ENCODE results near the gene RTCB.
"Not testable (repeated sequence)": the region's sequence is repeated elsewhere in the genome, so short reads cannot be mapped to it uniquely, and the experiment has no call there.

The RTCB gene

DNA sequence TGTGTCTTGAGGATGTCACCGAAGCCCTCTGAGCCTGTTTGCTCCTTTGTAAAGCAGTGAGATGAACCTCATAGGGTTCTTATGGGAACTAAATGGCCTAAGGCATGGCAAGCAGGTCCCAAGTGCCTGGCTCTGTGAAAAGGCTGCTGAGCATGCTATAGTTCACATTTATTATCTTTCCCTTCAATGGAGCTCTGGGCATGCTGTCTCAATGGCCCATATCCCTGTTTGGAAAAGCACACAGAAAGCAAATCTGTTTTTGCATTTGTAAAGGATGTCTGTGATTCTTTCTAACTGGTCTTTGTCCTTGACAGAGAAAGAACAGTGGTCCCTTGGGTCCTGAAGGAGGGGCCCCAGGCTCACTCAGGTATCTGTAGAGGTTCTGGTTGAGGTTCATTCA lies 26.4 kb downstream of the RTCB start:
- no peak for DNase-seq

DNA sequence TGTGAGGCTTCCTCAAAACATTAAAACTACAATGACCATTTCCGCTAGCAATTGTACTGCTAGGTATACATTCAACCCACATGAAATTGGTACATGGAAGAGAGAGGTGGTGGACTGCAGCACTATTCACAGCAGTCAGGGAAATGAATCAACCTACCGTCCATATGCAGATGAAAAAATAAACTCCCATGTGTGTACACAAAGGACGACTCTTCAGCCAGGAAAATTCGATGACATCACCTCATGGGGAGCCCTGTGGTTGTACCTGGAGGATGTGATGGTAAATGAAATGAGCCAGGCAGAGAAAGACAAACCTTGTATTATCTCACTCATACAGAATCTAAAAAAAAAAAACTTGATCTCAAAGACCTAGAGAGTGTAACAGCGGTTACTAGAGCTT lies 31.1 kb downstream of the RTCB start:
- DNase-seq = no peak

GRCh38 chr22:32378707-32379272 lies 33.3 kb downstream of the RTCB start:
- DNase-seq = no peak

- DNase-seq = no peak
Measured at GRCh38 chr22:32376681-32377080, 35.4 kb downstream of the RTCB start.

DNA sequence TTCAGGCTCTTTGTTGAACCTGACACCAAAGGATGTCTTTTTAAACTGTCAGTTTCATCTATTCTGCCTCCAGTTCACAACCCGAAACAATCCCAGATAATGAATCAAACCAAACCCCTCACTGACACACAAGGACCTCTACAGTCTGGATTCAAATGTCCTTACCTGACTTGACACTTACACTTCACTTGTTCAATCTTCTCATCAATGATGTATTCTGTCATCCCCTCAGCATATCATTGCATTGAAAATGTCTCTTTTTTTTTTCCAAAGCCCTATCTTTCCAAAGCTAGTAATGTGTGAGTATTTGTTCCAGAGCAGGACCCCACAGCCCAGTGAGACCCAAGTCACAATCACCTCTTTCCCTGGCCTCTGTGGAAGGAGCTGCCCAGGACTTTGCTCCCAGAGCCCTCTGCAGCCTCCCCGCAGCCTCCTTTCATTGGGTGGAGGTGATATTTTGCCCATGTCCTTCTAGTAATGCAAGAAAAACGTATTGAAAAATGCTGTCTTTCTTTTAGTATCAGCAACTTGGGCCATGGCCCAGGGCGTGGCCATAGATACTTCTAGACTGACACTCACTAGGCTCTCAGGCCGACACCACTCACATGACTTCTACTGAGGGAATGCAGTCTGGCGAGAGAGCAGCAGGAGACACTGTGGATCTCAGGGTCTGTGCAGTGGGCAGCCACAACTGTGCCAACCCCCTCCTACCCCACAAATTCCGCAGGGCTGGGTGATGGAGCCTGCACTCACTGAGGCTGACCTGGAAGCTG lies 36.2 kb downstream of the RTCB start:
- DNase-seq = no peak

- no peak for DNase-seq
Measured at GRCh38 chr22:32364210-32364609, 47.8 kb downstream of the RTCB start.

DNA sequence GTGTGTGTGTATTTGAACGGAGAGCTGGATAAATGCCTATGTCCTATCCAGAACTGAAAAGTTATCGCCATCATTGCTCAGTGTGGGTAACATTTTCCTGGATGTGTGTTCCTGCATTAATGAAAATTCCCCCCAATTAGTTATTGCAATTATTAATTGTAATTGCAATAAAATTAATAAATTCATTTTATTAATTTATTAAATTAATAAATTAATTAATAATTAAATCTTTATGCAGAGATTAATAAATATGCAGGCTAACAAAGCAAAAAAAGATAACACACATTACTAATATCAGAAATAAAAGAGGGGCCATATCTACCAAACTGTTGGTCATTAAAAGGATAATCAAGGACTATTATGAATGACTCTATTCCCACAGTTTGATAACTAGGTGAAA lies 50.8 kb downstream of the RTCB start:
- no peak for DNase-seq

- not testable (repeated sequence) for DNase-seq
Measured at GRCh38 chr22:32360096-32360495, 52.0 kb downstream of the RTCB start.

- DNase-seq = not testable (repeated sequence)
Measured at GRCh38 chr22:32357567-32357966, 54.5 kb downstream of the RTCB start, which contains the start of gene RFPL3. Gene RFPL3, plus strand, starts transcription at chr22:32357867. Its CDS starts 205 bp downstream, at chr22:32358072.

DNA sequence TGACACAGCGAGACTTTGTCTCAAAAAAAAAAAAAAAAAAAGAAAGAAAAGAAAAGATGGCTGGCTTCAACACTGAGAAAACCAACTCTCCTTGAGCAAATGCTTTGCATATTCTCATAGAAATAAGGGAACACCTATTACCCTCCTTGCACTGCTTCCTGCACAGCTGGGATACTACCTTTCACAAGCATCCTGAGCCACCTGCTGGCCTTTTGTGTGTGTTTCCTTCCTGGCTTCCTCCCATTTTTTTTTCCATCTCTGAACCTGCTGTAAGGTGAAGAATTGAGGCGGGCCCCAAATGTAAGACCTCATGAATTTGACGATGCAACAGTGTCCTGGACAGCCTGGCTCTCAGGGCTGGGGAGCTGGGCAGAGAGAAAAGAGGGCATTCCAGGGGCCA lies 56.3 kb downstream of the RTCB start:
- DNase-seq = no peak

- DNase-seq = no peak
Measured at GRCh38 chr22:32354360-32355351, 57.4 kb downstream of the RTCB start.

DNA sequence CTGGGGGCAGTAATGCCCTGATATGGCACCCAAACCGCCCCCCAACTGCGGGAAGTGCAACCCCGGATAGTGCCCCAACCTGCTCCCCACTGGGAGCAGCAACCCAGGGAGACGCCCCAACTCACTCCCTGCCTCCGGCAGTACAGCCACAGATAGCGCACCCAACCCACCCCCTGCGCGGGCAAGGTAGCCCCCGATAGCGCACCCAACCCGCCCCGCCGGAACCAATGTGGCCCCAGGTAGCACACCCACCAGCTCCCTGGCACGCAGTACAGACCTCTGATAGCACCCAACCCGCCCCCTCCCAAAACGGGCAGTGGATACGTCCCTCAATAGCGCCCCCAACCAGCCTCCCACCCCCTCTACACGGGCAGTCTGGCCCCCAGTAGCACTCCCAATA lies 58.2 kb downstream of the RTCB start:
- no peak for DNase-seq

GRCh38 chr22:32353292-32353691 lies 58.8 kb downstream of the RTCB start:
- no peak for DNase-seq

DNA sequence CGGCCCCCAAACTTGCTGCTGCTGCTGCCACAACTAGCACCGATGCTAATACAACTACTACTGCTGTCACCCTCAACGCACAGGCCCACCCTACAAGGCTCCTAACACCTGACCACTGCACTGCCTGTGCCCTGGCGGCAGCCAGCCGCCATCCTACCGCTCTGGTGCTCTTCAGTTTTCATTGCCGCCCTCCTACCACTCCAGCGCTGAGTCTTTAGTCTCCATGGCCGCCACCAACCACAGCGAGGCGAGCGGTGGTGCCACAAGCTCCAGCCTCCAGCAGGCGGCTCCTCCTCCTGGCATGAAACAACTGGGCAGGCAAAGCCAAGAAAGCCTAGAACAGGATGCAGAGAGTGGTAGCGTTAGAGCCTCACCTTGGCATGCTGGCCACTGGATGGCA lies 59.4 kb downstream of the RTCB start:
- no peak for DNase-seq

DNA sequence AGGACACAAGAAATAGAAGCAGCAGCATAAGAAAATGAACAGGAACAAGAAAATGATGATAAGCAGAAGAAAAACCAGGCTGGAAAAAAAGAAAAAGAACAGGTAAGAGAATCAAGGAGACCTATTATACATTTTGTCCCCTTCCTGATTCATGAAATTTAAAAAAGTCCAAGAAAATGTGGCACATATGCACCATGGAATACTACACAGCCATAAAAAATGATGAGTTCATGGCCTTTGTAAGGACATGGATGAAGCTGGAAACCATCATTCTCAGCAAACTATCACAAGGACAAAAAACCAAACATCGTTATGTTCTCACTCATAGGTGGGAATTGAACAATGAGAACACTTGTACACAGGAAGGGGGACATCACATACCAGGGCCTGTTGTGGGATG lies 60.2 kb downstream of the RTCB start:
- DNase-seq = not testable (repeated sequence)

DNA sequence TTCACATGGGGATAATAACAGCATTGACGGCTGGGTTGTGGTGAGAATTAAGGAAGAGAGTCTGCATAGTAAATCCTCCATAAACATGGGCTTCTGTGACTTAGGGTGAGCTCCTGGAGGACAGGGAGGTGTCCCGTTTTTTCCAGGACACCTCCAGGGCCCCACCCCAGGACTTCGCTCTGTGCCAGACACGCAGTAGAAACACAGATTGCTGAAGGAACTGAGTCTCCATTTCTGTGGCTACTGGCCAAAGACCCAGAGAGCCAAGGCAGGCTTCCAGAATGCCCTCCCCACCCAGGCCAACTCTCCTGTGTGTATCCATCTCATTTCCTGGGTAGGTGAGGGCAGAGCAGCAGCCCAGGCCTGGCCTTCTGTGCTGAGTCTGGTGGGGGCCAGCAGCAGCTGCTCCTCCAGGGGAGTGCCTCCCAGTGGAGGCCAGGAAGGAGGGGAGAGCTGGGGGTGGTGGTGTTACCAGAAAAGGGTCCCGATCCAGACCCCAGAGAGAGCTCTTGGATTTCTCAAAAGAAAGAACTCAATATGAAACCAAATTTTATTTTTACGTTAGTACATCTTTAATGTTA lies 63.9 kb downstream of the RTCB start:
- DNase-seq = no peak

GRCh38 chr22:32343941-32344340 lies 68.1 kb downstream of the RTCB start:
- no peak for DNase-seq

- no peak for DNase-seq
Measured at GRCh38 chr22:32342977-32343376, 69.1 kb downstream of the RTCB start.

DNA sequence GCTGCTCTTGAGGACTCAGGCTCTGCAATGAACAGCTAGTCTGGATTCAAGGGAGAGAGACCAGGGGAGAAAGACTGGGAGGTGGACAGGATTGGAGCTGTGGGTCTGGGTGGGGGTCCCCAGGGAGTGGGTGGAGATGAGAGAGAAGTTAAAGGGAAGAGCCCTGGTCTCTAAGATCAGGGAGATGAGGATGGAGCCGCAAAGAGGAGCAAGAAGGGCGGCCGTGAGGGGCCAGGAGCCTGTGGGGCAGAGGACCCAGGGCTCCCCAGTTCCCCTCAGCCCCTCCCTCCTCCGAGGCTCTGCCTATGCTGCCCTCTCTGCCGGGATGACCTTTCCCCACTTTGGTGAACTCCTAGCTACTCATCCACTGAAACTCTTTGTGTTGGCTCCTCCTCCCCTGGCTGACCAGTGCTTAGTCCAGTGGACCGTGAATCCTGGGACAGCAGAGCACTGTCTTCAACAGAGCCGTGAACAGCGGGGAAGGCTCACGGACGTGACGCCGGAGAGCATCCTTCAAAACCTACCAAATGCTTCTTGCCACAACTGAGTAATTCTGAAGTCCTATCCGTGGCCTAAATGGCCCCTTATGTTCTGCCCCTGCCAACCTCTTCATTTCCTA lies 70.8 kb downstream of the RTCB start:
- DNase-seq = no peak

DNA sequence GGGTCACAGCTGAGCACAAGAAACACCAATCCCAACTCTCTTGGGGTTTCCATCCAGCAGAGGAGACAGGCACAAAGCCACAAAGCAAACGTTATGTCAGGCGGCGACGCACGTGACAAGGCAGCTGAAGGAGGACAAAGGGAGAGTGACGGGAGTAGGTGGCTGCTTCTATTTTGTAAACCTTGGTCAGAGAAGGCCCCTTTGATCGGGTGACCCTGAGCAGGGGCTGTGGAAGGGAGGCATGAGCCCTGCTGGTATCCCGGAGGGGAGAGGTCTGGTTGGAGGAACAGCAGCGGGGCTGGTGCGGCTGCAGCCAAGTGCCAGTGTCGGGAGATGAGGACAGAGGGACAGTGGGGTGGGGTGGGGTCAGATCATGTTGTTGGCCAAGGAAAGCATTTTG lies 71.6 kb downstream of the RTCB start:
- no peak for DNase-seq

DNA sequence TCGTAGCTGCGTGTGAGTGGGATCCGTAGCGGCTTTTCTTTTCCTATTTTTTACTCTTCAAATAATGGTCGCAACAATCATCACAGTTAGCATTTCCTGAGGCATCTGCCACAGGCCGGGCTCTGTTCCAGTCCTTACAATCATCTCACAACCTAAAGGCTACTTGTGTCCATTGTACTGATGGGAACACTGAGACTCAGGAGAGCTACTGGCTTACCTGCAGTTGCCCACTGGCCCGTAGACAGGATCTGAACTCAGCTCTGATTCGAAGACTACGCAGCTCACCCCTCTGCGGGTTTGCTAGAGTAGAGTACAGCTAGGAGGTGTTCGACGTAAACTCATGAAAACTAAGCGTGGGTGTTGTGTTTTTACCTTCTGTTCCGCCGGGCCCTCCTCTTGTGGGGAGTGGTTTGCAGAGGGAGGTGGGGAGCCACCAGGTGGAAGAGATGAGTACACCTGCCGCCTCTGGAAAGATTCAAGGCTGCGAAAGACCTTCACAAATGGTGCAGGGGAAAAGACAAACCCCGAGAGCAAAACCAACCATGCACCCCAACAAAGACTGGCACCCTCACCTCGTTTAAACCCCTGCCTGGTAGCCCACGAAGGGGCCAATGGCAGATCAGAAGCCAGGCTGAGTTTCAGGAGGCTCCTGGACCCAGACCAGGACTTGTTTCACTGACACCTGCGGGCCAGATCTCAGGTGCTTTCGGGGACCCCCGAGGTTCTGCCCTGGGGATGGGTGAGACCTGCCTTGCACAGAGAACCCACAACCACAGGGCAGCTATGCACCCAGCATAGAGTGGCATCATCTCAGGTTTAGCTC lies 72.6 kb downstream of the RTCB start:
- no peak for DNase-seq

DNA sequence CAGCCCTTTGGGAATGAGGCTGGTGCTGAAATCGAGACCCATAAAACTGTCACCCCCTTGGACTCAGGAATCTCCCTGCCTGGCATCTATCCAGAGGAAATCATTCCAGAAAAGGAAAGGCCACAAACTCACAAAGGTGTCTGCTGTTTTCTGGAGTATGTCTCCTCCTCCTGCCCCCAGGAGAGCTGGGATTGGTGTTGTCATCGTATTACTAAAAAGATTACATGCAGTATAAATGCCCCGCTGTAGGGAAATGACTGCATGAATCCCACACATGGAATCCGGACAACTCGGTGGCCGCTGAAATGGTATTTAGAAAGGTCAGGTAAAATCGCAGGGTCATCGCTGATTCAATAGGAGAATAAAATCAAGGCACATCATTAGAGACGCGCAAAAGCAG lies 73.3 kb downstream of the RTCB start:
- DNase-seq = no peak

Measured in stimulated activated CD4-positive, alpha-beta T cell treated with anti-CD3 and anti-CD28 coated beads, Interleukin-4, amount 100 ng/mL, for 24 hours (primary cell).